ENCODE data around the gene PCDHGA9.
A peak's percentile ranks its signal among the peaks of the same experiment; 100 is the strongest.
"Not testable (repeated sequence)": the region's sequence is repeated elsewhere in the genome, so short reads cannot be mapped to it uniquely, and the experiment has no call there.

PCDHGA9 gene

GRCh38 chr5:141412854-141413539 lies 10.4 kb downstream of the PCDHGA9 start, which contains the start of gene PCDHGA10:
Gene PCDHGA10, plus strand, starts transcription at chr5:141412987. Its CDS starts 189 bp downstream, at chr5:141413176.
- H3K4me1 ChIP-seq = no peaks in the 10 kb centered on the region
- H3K4me3 ChIP-seq (ENCODE audit: low read depth, low read length) = no peak within 1 kb of the TSS
- no peaks in the 10 kb centered on the region for H3K27me3 ChIP-seq
- H3K36me3 ChIP-seq = no peaks in the 10 kb centered on the region
- H3K9me3 ChIP-seq = no peaks in the 10 kb centered on the region; the same call in 1 of the 2 replicates
- peak; percentile 49 for DNase-seq
- TF ChIP-seq, protein P1, sequence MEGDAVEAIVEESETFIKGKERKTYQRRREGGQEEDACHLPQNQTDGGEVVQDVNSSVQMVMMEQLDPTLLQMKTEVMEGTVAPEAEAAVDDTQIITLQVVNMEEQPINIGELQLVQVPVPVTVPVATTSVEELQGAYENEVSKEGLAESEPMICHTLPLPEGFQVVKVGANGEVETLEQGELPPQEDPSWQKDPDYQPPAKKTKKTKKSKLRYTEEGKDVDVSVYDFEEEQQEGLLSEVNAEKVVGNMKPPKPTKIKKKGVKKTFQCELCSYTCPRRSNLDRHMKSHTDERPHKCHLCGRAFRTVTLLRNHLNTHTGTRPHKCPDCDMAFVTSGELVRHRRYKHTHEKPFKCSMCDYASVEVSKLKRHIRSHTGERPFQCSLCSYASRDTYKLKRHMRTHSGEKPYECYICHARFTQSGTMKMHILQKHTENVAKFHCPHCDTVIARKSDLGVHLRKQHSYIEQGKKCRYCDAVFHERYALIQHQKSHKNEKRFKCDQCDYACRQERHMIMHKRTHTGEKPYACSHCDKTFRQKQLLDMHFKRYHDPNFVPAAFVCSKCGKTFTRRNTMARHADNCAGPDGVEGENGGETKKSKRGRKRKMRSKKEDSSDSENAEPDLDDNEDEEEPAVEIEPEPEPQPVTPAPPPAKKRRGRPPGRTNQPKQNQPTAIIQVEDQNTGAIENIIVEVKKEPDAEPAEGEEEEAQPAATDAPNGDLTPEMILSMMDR (IDR thresholded peaks at IDR 0.05; ENCODE audit: low read depth, low read length) = peak; percentile 50

- Histone ChIP-seq H3K9me3 (no peaks in the 10 kb centered on the region; the same call in 1 of the 2 replicates), H3K36me3 (no peaks in the 10 kb centered on the region), H3K27me3 (no peaks in the 10 kb centered on the region), H3K4me1 (no peaks in the 10 kb centered on the region), H3K4me3 (ENCODE audit: low read depth, low read length) (no peak overlapping the region)
- no peak for DNase-seq
- TF ChIP-seq, protein P1 (IDR thresholded peaks at IDR 0.05; ENCODE audit: low read depth, low read length) = no peak
These were observed 11.0 kb downstream of the PCDHGA9 start for GRCh38 chr5:141413540-141414069.

- not testable (repeated sequence) for H3K9me3 ChIP-seq; DNase-seq; H3K27me3 ChIP-seq; H3K4me3 ChIP-seq (ENCODE audit: low read depth, low read length); H3K36me3 ChIP-seq; H3K4me1 ChIP-seq
These were observed 12.1 kb downstream of the PCDHGA9 start for GRCh38 chr5:141414548-141415274.

DNA sequence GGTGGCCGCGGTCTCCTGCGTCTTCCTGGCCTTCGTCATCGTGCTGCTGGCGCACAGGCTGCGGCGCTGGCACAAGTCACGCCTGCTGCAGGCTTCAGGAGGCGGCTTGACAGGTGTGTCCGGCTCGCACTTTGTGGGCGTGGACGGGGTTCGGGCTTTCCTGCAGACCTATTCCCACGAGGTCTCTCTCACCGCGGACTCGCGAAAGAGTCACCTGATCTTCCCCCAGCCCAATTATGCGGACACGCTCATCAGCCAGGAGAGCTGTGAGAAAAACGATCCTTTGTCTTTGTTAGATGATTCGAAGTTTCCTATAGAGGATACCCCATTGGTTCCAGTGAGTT lies 12.7 kb downstream of the PCDHGA9 start:
- not testable (repeated sequence) for H3K4me1 ChIP-seq; H3K4me3 ChIP-seq (ENCODE audit: low read depth, low read length); DNase-seq; H3K27me3 ChIP-seq; H3K36me3 ChIP-seq; H3K9me3 ChIP-seq

DNA sequence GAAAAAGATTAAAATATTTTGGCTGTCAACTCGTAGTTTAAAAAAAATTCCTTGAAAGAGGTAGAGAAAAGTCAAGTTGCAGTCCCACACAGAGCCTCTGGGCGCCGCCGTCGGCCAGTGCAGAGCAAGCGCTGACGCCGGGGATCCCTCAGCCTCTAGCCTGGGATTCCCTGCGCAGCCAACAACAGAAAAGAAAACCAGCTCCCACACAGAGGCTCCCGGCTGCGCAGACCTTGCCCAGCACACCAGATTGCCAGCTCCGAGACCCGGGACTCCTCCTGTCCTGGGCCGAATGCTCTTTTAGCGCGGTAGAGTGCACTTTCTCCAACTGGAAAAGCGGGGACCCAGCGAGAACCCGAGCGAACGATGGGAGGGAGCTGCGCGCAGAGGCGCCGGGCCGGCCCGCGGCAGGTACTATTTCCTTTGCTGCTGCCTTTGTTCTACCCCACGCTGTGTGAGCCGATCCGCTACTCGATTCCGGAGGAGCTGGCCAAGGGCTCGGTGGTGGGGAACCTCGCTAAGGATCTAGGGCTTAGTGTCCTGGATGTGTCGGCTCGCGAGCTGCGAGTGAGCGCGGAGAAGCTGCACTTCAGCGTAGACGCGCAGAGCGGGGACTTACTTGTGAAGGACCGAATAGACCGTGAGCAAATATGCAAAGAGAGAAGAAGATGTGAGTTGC lies 15.1 kb downstream of the PCDHGA9 start, which contains the start of gene PCDHGB7:
Gene PCDHGB7 (plus strand): TSS at position 184 of the 679 bp plus-strand sequence. CDS start 183 bp downstream, at position 367.
- H3K9me3 ChIP-seq; H3K36me3 ChIP-seq; H3K27me3 ChIP-seq; H3K4me3 ChIP-seq (ENCODE audit: low read depth, low read length); H3K4me1 ChIP-seq: not testable (repeated sequence)
- DNase-seq = peak; percentile 83
- TF ChIP-seq, protein P1 (IDR thresholded peaks at IDR 0.05; ENCODE audit: low read depth, low read length) = peak; percentile 78

DNA sequence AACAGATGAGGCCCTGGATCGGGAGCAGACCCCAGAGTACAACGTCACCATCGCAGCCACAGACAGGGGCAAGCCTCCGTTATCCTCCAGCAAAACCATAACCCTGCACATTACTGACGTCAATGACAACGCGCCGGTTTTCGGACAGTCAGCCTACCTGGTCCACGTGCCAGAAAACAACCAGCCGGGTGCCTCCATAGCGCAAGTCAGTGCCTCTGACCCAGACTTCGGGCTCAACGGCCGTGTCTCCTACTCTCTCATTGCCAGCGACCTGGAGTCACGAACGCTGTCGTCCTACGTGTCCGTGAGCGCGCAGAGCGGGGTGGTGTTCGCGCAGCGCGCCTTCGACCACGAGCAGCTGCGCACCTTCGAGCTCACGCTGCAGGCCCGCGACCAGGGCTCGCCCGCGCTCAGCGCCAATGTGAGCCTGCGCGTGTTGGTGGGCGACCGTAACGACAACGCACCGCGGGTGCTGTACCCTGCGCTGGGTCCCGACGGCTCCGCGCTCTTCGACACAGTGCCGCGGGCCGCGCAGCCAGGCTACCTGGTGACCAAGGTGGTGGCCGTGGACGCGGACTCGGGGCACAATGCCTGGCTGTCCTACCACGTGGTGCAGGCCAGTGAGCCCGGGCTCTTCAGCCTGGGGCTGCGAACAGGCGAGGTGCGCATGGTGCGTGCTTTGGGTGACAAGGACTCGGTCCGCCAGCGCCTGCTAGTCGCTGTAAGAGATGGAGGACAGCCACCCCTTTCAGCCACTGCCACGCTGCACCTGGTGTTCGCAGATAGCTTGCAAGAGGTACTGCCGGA lies 16.7 kb downstream of the PCDHGA9 start:
- peaks cover 8% of the 10 kb centered on the region; the same call in 1 of the 2 replicates for H3K36me3 ChIP-seq
- H3K4me1 ChIP-seq = no peaks in the 10 kb centered on the region
- H3K9me3 ChIP-seq = no peaks in the 10 kb centered on the region; the same call in 1 of the 2 replicates
- no peak overlapping the region for H3K4me3 ChIP-seq (ENCODE audit: low read depth, low read length)
- no peak for DNase-seq
- no peaks in the 10 kb centered on the region for H3K27me3 ChIP-seq
- TF ChIP-seq, protein P1 (IDR thresholded peaks at IDR 0.05; ENCODE audit: low read depth, low read length) = no peak
